CD4-positive, alpha-beta T cell treated with Interleukin-10 for 1 hour (primary cell): ENCODE results near the gene NNT.
"Not testable (repeated sequence)": the region's sequence is repeated elsewhere in the genome, so short reads cannot be mapped to it uniquely, and the experiment has no call there.

Experiments
- DNase-seq: peaks from one replicate; pipeline ENCODE4 v3.0.0-alpha.2; 2020

The NNT gene

DNA sequence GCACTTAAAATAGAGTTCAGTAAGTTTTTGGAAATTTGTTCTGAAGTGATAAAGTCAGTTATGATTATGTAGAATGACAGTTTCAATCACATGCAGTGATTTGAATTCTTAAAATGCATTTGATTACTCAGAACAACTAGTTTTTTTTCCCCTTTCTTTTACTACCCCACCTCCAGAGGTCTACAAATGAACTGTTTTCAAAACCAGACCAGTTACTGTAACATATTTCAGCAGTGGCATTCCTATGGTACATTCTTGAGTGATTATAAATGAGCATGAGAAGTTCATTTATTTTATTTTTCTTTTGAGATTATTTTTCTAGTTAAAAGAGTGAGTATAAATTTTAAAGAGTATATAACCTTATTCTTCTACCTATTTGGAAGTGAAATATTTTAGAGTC is 71.6 kb downstream of the NNT start:
- no peak for DNase-seq

GRCh38 chr5:43675357-43675756 is 72.4 kb downstream of the NNT start:
- DNase-seq: no peak

DNA sequence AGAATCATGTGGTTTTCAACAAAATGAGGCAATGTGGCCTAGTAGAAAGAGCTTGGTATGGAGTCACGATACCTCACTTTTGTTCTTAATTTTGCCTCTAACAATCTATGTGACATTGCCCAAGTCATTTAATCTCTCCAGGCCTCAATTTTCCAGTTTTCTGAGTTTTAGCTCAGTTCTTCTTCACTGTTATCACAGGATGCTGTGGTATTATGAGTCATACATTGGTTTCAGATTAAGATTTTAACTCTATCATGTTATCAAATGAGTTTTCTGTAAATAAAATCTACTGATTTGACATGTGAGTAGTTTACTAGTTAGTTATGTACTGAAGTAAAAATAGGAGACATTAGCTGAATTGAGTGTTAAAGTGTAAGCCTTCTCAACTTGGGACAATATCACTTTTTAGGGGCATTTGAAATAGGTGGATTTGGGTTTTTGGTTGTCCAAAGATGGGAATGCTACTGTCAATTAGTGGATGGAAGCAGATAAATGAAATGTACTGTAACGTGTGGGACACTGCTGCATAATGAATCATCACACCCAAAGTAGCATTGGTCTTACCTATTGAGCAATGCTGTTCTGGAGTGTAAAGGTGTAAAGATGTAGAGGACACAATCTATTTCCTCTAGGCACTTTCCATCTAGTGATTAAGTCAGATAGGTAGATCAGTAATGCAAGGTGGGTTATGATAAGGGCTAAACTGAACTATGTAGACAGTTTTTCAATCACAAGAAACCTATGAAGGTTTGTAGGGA is 73.3 kb downstream of the NNT start:
- DNase-seq: no peak

DNA sequence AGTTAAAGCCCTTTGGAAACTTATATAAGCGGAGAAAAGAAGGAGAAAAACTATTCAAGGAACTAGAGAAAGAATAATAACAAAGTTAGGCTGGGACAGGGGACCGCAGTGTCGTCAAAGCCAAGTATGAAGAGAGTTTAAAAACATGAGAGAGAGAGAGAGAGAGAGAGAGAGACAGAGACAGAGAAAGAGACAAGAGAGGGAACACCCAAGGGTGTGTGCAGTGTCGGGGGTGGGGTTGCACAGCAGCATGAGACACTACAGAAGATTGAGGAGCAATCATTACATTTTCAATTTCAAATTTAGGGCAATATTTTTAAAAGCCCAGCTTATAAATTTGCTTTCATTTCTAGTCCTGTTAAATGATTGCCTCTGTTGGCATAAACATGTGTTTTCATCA is 74.3 kb downstream of the NNT start:
- no peak for DNase-seq

DNA sequence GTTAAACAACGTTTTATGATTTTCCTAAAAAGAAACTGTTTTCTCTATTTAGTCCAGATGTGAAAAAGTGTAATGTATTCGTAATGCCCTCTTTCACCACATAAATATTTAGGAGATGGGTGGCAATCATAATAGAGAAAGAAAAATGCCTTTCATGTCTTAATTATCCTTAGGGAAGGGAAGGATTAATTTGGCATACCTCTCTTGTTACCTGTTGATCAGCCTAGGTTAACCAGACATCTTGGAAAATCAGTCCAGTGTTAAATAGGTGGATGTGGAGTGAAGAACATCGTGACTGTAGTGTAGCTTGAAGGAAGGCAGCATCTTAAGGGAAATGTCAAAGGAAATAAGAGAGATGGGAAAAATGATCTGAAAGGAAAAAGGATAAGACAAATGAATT is 76.2 kb downstream of the NNT start:
- no peak for DNase-seq

- DNase-seq: no peak
These were observed 77.3 kb downstream of the NNT start for GRCh38 chr5:43680286-43680685.

GRCh38 chr5:43683884-43684471 is 81.0 kb downstream of the NNT start:
- DNase-seq: no peak

- DNase-seq: no peak
These were observed 82.4 kb downstream of the NNT start for GRCh38 chr5:43685252-43685950.

DNA sequence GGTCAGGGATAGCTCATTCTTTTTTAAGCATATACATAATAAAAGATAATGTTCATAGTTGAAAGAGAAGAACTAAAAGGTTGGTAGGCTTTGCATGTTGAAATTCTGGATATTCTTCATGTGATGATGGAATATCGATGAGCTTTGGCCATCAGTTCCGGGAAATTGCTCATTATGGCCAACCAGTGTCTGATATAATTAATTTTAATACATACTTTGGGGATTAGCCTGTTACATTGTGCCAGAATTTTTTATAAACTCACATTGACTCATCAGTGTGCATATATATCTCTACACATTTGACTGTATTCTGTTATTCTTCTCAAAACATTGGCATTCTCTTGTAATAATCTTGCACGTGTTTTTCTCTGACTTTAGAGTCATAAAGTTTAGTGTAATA is 84.3 kb downstream of the NNT start:
- no peak for DNase-seq

DNA sequence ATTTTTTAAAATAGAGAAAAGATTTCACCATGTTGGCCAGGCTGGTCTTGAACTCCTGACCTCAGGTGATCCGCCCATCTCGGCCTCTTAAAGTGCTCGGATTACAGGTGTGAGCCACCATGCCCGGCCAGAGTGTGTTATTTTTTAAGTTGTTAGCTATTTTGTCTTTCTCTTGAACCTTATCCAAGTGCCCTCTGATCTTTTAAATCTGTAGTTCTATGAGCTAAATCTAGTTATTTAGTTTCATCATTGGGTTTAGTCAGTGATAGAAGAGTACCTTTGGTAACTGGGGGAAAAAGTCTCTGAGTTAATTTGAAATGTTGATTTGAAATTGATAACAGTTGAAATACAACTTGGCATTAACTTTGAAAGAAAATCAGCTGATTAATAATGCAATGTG is 88.3 kb downstream of the NNT start:
- no peak for DNase-seq

DNA sequence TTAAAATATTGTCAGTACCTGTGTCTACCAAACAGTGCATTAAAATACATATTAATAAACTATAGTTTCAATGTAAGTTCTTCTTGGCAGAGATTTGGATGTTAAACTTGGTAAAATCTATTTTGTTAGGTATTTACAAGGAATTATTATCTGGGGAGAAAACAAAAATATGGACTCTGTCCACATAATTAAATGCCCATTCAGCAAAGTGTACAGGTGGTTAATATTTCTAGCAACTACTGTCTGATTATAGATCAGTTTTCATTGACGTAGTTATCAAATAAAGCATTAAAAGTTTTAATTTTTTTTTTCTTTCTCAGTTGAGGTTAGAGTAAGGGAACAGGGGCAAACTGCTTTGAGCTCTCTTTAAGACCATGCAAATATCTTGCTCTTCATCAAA is 88.9 kb downstream of the NNT start:
- DNase-seq: no peak

- no peak for DNase-seq
These were observed 90.4 kb downstream of the NNT start for GRCh38 chr5:43693411-43693810.

GRCh38 chr5:43694027-43694426 is 91.0 kb downstream of the NNT start:
- DNase-seq: no peak

DNA sequence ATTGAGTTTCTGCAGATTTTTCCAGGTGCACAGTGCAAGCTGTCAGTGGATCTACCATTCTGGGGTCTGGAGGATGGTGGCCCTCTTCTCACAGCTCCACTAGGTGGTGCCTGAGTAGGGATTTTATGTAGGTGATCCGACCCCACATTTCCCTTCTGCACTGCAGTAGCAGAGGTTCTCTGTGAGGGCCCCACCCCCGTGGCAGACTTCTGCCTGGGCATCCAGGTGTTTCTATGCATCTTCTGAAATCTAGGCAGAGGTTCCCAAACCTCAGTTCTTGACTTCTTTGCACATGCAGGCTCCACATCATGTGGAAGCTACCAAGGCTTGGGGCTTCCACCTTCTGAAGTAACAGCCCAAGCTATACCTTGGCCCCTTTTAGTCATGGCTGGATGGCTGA is 93.5 kb downstream of the NNT start:
- not testable (repeated sequence) for DNase-seq

GRCh38 chr5:43699910-43700309 is 96.9 kb downstream of the NNT start:
- no peak for DNase-seq

- no peak for DNase-seq
These were observed 97.6 kb downstream of the NNT start for GRCh38 chr5:43700601-43701000.

DNA sequence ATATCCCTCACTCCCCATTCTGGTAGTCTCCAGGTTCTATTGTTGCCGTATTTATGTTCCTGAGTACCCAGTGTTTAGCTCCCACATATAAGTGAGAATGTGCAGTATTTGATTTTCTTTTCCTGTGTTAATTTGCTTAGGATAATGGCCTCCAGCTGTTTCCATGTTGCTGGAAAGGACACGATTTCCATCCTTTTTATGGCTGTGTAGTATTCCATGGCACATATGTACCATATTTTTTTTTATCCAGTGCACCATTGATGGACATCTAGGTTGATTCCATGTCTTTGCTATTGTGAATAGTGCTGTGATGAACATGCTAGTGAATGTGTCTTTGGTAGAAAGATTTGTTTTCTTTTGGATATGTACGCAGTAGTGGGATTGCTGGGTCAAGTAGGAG is 98.2 kb downstream of the NNT start:
- no peak for DNase-seq

DNA sequence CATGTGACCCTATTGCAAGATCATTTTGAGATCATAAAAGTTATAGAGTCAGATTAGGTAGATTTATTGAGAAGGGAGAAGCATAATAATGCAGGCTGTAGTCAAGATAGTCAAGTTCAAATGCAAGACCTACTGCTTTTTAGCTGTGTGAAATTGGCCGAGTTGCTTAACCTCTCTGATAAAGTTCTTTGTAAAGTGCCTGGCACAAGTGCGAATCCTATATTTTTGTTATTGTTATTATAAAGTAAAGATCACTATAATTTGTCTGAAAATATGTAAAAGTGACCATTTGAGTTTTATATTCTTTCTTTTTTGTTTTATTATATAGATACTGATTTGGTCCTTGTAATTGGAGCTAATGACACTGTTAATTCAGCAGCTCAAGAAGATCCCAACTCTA is 99.3 kb downstream of the NNT start:
- no peak for DNase-seq

DNA sequence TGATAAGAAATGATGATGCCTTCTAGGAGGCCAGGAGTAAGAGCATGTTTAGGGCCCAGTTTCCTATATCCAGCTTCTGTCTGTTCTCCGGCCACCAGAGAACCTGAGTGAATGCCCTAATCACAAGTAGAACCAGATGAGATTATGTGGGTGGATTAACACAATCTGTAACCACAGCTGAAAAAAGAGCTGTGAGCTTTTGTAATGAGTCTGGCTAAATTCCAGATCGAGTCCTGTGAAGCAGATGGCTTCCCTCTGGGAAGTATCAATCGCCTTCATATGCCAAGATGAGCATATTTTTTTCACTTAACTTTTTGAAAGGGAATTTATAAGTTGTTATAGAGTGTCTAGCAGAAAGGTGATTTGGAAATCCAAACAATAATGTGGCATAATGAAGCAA is 99.8 kb downstream of the NNT start:
- DNase-seq: no peak

GRCh38 chr5:43704243-43704642 is 101.3 kb downstream of the NNT start:
- DNase-seq: no peak

GRCh38 chr5:43706576-43706975 is 103.6 kb downstream of the NNT start:
- DNase-seq: not testable (repeated sequence)

GRCh38 chr5:43711496-43711895 is 108.5 kb downstream of the NNT start:
- no peak for DNase-seq

GRCh38 chr5:43712081-43712480 is 109.1 kb downstream of the NNT start:
- no peak for DNase-seq

DNA sequence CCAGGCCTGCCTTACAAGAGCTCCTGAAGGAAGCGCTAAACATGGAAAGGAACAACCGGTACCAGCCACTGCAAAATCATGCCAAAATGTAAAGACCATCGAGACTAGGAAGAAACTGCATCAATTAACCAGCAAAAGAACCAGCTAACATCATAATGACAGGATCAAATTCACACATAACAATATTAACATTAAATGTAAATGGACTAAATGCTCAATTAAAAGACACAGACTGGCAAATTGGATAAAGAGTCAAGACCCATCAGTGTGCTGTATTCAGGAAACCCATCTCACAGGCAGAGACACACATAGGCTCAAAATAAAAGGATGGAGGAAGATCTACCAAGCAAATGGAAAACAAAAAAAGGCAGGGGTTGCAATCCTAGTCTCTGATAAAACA is 116.8 kb downstream of the NNT start:
- not testable (repeated sequence) for DNase-seq
